GM23338 (cell line): ENCODE measurements around the gene KCND2. TPM values are rescaled to one million over a fixed set of nuclear protein-coding genes. Genes with fewer than 3 reads are reported as not detected.

ENCODE experiments used
- ATAC-seq: fragments of 200-7000 bp; cut with Tn5 transposase; 3 replicates; pipeline ENCODE4 v1.9.1; 2020
- DNase-seq: peaks from one replicate; pipeline ENCODE4 v3.0.0-alpha.2; 2015; ENCODE audit warnings: low spot score
- H2AFZ ChIP-seq: fragments of 200-600 bp; sonication (generic); 2 replicates; pipeline ENCODE4 v1.8.0; 2016; ENCODE audit warnings: antibody characterized with exemption, mild to moderate bottlenecking, moderate library complexity
- H3F3A ChIP-seq: fragments of 200-600 bp; sonication (generic); replicated peaks from 2 replicates; pipeline ENCODE4 v1.8.0; 2017; ENCODE audit warnings: antibody characterized with exemption, mixed run types, low read depth
- H3K27ac ChIP-seq: fragments of 200-600 bp; sonication (generic); 2 replicates; pipeline ENCODE4 v1.6.1; 2016; ENCODE audit warnings: low read depth
- H3K27me3 ChIP-seq: fragments of 200-600 bp; sonication (generic); 2 replicates; pipeline ENCODE4 v1.8.0; 2016; ENCODE audit warnings: mild to moderate bottlenecking, mixed run types, moderate library complexity; ENCODE audit not compliant: insufficient read depth
- H3K36me3 ChIP-seq: fragments of 200-600 bp; sonication (generic); 2 replicates; pipeline ENCODE4 v1.8.0; 2016; ENCODE audit warnings: mild to moderate bottlenecking; ENCODE audit not compliant: insufficient read depth
- H3K4me1 ChIP-seq: fragments of 200-600 bp; sonication (generic); 2 replicates; pipeline ENCODE4 v1.8.0; 2016; ENCODE audit warnings: mild to moderate bottlenecking, moderate library complexity; ENCODE audit not compliant: insufficient read depth
- H3K4me2 ChIP-seq: fragments of 200-600 bp; sonication (generic); 2 replicates; pipeline ENCODE4 v1.7.1; 2017; ENCODE audit warnings: mixed run types
- H3K4me3 ChIP-seq: fragments of 200-600 bp; sonication (generic); 2 replicates; pipeline ENCODE4 v1.6.1; 2016; ENCODE audit warnings: mixed run types
- H3K79me2 ChIP-seq: fragments of 200-600 bp; sonication (generic); replicated peaks from 2 replicates; pipeline ENCODE4 v1.8.0; 2017; ENCODE audit warnings: mild to moderate bottlenecking; ENCODE audit not compliant: insufficient read depth
- H3K9me2 ChIP-seq: fragments of 200-600 bp; sonication (generic); 2 replicates; pipeline ENCODE4 v1.8.0; 2017; ENCODE audit not compliant: insufficient read depth
- H4K20me1 ChIP-seq: fragments of 200-600 bp; sonication (generic); replicated peaks from 2 replicates; pipeline ENCODE4 v1.8.0; 2017; ENCODE audit warnings: mild to moderate bottlenecking; ENCODE audit not compliant: insufficient read depth
- H3K27ac Mint-ChIP-seq: 2 replicates; pipeline ENCODE4 v1.8.0; 2020; ENCODE audit warnings: inconsistent platforms, mild to moderate bottlenecking, moderate library complexity, mixed read lengths
- H3K27me3 Mint-ChIP-seq: 3 replicates; pipeline ENCODE4 v1.8.0; 2022; ENCODE audit warnings: low read depth, mild to moderate bottlenecking, moderate library complexity, mixed read lengths, inconsistent platforms; ENCODE audit not compliant: insufficient read depth, poor library complexity
- H3K36me3 Mint-ChIP-seq: 3 replicates; pipeline ENCODE4 v1.8.0; 2021; ENCODE audit warnings: low read depth, mild to moderate bottlenecking, inconsistent platforms, moderate library complexity, mixed read lengths
- H3K4me1 Mint-ChIP-seq: 3 replicates; pipeline ENCODE4 v1.8.0; 2020; ENCODE audit warnings: mild to moderate bottlenecking, inconsistent platforms, mixed read lengths
- H3K4me3 Mint-ChIP-seq: 3 replicates; pipeline ENCODE4 v1.8.0; 2021; ENCODE audit warnings: moderate library complexity, mild to moderate bottlenecking, inconsistent platforms, mixed read lengths
- H3K9me3 Mint-ChIP-seq: 3 replicates; pipeline ENCODE4 v1.8.0; 2020; ENCODE audit warnings: moderate library complexity, mild to moderate bottlenecking, inconsistent platforms, mixed read lengths
- EZH2 ChIP-seq: fragments of 200-600 bp; sonication (generic); IDR thresholded peaks from one replicate; pipeline ENCODE4 v1.8.0; 2017; ENCODE audit warnings: antibody characterized with exemption, mild to moderate bottlenecking, low read depth; ENCODE audit not compliant: unreplicated experiment
- EZH2phosphoT487 ChIP-seq: fragments of 200-600 bp; sonication (generic); IDR thresholded peaks from one replicate; pipeline ENCODE4 v1.8.1; 2018; ENCODE audit warnings: antibody characterized with exemption; ENCODE audit not compliant: unreplicated experiment
- JUNB ChIP-seq: IDR thresholded peaks from one replicate; pipeline ENCODE4 v1.6.1; 2016; ENCODE audit warnings: antibody characterized with exemption; ENCODE audit not compliant: unreplicated experiment
- NANOG ChIP-seq: IDR thresholded peaks from 2 replicates; pipeline ENCODE4 v1.6.1; 2016; ENCODE audit warnings: antibody characterized with exemption, borderline replicate concordance
- POLR2AphosphoS5 ChIP-seq: IDR thresholded peaks from 2 replicates; pipeline ENCODE4 v1.6.1; 2016; ENCODE audit warnings: antibody characterized with exemption, low read depth
- ZNF114 ChIP-seq: fragments of 250-450 bp; sonication (Bioruptor Pico); IDR thresholded peaks from 2 replicates; pipeline ENCODE4 v1.5.0; 2020; ENCODE audit warnings: mild to moderate bottlenecking, moderate library complexity
- ZNF331 ChIP-seq: fragments of 250-450 bp; sonication (Bioruptor Pico); IDR thresholded peaks from 2 replicates; pipeline ENCODE4 v1.5.0; 2020; ENCODE audit warnings: low read depth, mild to moderate bottlenecking, moderate library complexity
- polyA plus RNA-seq: library from polyadenylated mRNA; unstranded; fragments of >200 nt; fragmentation: Nextera tagmentation; extraction: Ambion mirVana; gene quantifications from 2 replicates; pipeline ENCODE4 v1.2.1, GENCODE V29; 2016
- total RNA-seq: library from RNA; depleted of rRNA; stranded (reverse); fragments of >200 nt; shearing (Covaris generic); gene quantifications from 2 replicates; pipeline ENCODE4 v1.2.3, GENCODE V29; 2014
- TF ChIP-seq, protein P1 (sequence below): fragments of 250-450 bp; sonication (Bioruptor Pico); IDR thresholded peaks from 2 replicates; pipeline ENCODE4 v1.5.0; 2020; ENCODE audit warnings: mild to moderate bottlenecking, moderate library complexity
- TF ChIP-seq, protein P2 (sequence below): IDR thresholded peaks from 2 replicates; pipeline ENCODE4 v1.6.1; 2016; ENCODE audit warnings: antibody characterized with exemption

KCND2 gene
- total and polyA plus RNA-seq, 2 experiments from 2014 or later, result 7.1 to 15.6 TPM

DNA sequence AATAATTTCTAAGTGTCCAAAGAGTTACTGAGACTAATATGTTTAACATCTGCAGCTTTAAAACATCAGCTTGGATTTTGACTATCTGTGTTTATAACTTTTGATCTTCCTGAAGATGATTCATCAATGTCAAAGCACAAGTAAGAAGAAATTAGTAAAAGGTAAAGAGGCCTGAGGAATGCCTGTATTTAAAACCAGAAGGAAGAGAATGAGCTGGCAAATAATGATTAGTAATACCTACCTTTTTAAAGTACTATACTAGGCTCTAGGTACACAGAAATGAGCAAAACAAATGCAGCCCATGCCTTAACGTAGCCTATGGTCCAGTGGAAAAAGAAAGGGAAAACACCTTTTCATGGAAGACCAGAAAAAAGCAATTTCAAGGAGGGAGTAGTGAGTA lies 158.0 kb downstream of the KCND2 start (continued):
- TF ChIP-seq, protein P1, sequence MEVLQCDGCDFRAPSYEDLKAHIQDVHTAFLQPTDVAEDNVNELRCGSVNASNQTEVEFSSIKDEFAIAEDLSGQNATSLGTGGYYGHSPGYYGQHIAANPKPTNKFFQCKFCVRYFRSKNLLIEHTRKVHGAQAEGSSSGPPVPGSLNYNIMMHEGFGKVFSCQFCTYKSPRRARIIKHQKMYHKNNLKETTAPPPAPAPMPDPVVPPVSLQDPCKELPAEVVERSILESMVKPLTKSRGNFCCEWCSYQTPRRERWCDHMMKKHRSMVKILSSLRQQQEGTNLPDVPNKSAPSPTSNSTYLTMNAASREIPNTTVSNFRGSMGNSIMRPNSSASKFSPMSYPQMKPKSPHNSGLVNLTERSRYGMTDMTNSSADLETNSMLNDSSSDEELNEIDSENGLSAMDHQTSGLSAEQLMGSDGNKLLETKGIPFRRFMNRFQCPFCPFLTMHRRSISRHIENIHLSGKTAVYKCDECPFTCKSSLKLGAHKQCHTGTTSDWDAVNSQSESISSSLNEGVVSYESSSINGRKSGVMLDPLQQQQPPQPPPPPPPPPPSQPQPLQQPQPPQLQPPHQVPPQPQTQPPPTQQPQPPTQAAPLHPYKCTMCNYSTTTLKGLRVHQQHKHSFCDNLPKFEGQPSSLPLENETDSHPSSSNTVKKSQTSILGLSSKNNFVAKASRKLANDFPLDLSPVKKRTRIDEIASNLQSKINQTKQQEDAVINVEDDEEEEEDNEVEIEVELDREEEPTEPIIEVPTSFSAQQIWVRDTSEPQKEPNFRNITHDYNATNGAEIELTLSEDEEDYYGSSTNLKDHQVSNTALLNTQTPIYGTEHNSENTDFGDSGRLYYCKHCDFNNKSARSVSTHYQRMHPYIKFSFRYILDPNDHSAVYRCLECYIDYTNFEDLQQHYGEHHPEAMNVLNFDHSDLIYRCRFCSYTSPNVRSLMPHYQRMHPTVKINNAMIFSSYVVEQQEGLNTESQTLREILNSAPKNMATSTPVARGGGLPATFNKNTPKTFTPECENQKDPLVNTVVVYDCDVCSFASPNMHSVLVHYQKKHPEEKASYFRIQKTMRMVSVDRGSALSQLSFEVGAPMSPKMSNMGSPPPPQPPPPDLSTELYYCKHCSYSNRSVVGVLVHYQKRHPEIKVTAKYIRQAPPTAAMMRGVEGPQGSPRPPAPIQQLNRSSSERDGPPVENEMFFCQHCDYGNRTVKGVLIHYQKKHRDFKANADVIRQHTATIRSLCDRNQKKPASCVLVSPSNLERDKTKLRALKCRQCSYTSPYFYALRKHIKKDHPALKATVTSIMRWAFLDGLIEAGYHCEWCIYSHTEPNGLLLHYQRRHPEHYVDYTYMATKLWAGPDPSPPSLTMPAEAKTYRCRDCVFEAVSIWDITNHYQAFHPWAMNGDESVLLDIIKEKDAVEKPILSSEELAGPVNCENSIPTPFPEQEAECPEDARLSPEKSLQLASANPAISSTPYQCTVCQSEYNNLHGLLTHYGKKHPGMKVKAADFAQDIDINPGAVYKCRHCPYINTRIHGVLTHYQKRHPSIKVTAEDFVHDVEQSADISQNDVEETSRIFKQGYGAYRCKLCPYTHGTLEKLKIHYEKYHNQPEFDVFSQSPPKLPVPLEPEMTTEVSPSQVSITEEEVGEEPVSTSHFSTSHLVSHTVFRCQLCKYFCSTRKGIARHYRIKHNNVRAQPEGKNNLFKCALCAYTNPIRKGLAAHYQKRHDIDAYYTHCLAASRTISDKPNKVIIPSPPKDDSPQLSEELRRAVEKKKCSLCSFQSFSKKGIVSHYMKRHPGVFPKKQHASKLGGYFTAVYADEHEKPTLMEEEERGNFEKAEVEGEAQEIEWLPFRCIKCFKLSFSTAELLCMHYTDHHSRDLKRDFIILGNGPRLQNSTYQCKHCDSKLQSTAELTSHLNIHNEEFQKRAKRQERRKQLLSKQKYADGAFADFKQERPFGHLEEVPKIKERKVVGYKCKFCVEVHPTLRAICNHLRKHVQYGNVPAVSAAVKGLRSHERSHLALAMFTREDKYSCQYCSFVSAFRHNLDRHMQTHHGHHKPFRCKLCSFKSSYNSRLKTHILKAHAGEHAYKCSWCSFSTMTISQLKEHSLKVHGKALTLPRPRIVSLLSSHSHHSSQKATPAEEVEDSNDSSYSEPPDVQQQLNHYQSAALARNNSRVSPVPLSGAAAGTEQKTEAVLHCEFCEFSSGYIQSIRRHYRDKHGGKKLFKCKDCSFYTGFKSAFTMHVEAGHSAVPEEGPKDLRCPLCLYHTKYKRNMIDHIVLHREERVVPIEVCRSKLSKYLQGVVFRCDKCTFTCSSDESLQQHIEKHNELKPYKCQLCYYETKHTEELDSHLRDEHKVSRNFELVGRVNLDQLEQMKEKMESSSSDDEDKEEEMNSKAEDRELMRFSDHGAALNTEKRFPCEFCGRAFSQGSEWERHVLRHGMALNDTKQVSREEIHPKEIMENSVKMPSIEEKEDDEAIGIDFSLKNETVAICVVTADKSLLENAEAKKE (CRISPR knock-in tag), result no peak
- TF ChIP-seq ZNF331 (CRISPR knock-in tag) (no peak), EZH2phosphoT487 (no peak), NANOG (no peak), ZNF114 (no peak), POLR2AphosphoS5 (no peak)
- TF ChIP-seq, protein P2, sequence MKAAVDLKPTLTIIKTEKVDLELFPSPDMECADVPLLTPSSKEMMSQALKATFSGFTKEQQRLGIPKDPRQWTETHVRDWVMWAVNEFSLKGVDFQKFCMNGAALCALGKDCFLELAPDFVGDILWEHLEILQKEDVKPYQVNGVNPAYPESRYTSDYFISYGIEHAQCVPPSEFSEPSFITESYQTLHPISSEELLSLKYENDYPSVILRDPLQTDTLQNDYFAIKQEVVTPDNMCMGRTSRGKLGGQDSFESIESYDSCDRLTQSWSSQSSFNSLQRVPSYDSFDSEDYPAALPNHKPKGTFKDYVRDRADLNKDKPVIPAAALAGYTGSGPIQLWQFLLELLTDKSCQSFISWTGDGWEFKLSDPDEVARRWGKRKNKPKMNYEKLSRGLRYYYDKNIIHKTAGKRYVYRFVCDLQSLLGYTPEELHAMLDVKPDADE, result no peak

DNA sequence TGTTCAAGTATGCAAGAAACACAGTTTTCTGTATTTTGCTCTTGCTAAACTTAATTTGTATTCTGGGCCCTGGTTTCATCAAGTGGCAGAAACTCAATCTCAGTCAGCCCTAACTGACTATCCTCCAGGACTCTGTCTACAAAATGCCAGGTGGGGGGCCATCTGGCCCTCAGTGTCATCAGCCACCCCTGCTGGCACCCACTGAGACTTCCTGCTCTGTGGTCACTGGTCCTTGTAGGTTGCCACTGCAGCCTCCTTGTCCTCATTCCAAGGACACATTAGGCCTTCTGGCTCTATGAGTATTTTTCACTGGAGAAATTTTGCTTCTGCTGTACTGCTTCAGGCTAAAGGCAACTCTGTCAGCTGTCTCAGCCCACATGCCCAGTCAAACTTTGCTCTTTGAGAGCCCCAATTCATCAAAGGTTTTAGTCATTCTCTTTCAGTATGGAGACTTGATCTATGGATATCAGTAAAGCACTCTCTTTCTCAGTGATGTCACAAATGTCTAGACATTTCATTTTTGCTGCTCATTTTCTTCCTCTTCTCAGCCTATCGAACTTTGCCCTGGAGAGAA lies 163.6 kb downstream of the KCND2 start:
- H3K4me1 ChIP-seq, result no peaks in the 10 kb centered on the region
- no peak overlapping the region for H3K4me3 ChIP-seq
- no peak overlapping the region for H2AFZ ChIP-seq
- H3K36me3 Mint-ChIP-seq, result no peaks in the 10 kb centered on the region
- peak overlapping the region; percentile 31; the same call in 1 of the 2 replicates for H3K27ac Mint-ChIP-seq
- ATAC-seq (no peak), DNase-seq (no peak)
- no peaks in the 10 kb centered on the region for H4K20me1 ChIP-seq
- H3K4me1 Mint-ChIP-seq, result peaks cover 15% of the 10 kb centered on the region
- no peaks in the 10 kb centered on the region for H3K36me3 ChIP-seq
- no peaks in the 10 kb centered on the region for H3K27me3 Mint-ChIP-seq
- no peak overlapping the region for H3K4me3 Mint-ChIP-seq
- H3K4me2 ChIP-seq, result no peak overlapping the region
- H3K9me3 Mint-ChIP-seq, result no peaks in the 10 kb centered on the region
- no peaks in the 10 kb centered on the region for H3K79me2 ChIP-seq
- no peaks in the 10 kb centered on the region for H3K27me3 ChIP-seq
- no peak overlapping the region for H3K27ac ChIP-seq
- H3K9me2 ChIP-seq, result no peaks in the 10 kb centered on the region
- H3F3A ChIP-seq, result no peaks in the 10 kb centered on the region
- TF ChIP-seq EZH2 (no peak), EZH2phosphoT487 (no peak), JUNB (no peak), NANOG (no peak), POLR2AphosphoS5 (no peak)
- TF ChIP-seq, protein P1 (CRISPR knock-in tag), result no peak
